Uterus (tissue), 2 donors: ENCODE results near the gene TMCO6.
"Not testable (repeated sequence)": the region's sequence is repeated elsewhere in the genome, so short reads cannot be mapped to it uniquely, and the experiment has no call there.

Experiments
- POLR2A ChIP-seq, 2 donors: fragments of 450-650 bp; IDR thresholded peaks; one replicate each; pipeline ENCODE4 v1.6.1; 2016; ENCODE audit warnings: antibody characterized with exemption in 2 of 2, mild to moderate bottlenecking in 1 of 2, moderate library complexity in 1 of 2
- TF ChIP-seq, protein P1 (sequence below), 4 experiments: fragments of 200-600 bp in 2 of 4; fragments of 450-650 bp in 2 of 4; sonication (generic) in 2 of 4; IDR thresholded peaks; one replicate each; pipeline ENCODE4 v1.5.1; 2016 to 2019; ENCODE audit warnings: antibody characterized with exemption in 4 of 4, mild to moderate bottlenecking in 2 of 4, moderate library complexity in 1 of 4

DNA sequence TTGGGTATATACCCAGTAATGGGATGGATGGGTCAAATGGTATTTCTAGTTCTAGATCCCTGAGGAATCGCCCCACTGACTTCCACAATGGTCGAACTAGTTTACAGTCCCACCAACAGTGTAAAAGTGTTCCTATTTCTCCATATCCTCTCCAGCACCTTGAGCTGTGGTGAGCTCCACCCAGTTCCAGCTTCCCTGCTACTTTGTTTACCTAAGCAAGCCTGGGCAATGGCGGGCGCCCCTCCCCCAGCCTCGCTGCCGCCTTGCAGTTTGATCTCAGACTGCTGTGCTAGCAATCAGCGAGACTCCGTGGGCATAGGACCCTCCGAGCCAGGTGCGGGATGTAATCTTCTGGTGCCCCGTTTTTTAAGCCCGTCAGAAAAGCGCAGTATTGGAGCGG lies 46.2 kb upstream of the TMCO6 start:
- TF ChIP-seq, protein P1, sequence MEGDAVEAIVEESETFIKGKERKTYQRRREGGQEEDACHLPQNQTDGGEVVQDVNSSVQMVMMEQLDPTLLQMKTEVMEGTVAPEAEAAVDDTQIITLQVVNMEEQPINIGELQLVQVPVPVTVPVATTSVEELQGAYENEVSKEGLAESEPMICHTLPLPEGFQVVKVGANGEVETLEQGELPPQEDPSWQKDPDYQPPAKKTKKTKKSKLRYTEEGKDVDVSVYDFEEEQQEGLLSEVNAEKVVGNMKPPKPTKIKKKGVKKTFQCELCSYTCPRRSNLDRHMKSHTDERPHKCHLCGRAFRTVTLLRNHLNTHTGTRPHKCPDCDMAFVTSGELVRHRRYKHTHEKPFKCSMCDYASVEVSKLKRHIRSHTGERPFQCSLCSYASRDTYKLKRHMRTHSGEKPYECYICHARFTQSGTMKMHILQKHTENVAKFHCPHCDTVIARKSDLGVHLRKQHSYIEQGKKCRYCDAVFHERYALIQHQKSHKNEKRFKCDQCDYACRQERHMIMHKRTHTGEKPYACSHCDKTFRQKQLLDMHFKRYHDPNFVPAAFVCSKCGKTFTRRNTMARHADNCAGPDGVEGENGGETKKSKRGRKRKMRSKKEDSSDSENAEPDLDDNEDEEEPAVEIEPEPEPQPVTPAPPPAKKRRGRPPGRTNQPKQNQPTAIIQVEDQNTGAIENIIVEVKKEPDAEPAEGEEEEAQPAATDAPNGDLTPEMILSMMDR (IDR thresholded peaks at IDR 0.05): not testable (repeated sequence)
- TF ChIP-seq POLR2A (IDR thresholded peaks at IDR 0.05): not testable (repeated sequence)
